Measurements from ENCODE around the gene ZNF786. TPM values are rescaled to one million over a fixed set of nuclear protein-coding genes. Genes with fewer than 3 reads are reported as not detected.

ZNF786 gene, protein sequence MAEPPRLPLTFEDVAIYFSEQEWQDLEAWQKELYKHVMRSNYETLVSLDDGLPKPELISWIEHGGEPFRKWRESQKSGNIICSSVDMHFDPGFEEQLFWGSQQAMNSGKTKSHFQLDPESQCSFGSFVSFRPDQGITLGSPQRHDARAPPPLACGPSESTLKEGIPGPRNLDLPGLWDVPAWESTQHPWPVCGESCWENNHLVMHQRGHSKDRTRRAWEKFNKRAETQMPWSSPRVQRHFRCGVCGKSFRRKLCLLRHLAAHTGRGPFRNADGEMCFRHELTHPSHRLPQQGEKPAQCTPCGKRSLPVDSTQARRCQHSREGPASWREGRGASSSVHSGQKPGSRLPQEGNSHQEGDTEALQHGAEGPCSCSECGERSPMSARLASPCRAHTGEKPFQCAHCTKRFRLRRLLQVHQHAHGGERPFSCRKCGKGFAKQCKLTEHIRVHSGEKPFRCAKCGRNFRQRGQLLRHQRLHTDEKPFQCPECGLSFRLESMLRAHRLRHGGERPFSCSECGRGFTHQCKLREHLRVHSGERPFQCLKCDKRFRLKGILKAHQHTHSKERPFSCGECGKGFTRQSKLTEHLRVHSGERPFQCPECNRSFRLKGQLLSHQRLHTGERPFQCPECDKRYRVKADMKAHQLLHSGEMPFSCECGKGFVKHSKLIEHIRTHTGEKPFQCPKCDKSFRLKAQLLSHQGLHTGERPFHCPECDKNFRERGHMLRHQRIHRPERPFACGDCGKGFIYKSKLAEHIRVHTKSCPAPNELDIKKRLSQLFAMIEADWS
- total RNA-seq = 3.0 TPM
- long read RNA-seq, transcript ZNF786-201 (3 exons, 3,144 nt) = minor isoform, 5 of 13 reads
- long read RNA-seq, transcript ZNF786-202 (4 exons, 2,874 nt) = major isoform, 7 of 13 reads
- long read RNA-seq, partial matches to known transcripts = 0 of 13 reads
- long read RNA-seq, other reads (novel, unspliced or antisense) = 1 of 13 reads

DNA sequence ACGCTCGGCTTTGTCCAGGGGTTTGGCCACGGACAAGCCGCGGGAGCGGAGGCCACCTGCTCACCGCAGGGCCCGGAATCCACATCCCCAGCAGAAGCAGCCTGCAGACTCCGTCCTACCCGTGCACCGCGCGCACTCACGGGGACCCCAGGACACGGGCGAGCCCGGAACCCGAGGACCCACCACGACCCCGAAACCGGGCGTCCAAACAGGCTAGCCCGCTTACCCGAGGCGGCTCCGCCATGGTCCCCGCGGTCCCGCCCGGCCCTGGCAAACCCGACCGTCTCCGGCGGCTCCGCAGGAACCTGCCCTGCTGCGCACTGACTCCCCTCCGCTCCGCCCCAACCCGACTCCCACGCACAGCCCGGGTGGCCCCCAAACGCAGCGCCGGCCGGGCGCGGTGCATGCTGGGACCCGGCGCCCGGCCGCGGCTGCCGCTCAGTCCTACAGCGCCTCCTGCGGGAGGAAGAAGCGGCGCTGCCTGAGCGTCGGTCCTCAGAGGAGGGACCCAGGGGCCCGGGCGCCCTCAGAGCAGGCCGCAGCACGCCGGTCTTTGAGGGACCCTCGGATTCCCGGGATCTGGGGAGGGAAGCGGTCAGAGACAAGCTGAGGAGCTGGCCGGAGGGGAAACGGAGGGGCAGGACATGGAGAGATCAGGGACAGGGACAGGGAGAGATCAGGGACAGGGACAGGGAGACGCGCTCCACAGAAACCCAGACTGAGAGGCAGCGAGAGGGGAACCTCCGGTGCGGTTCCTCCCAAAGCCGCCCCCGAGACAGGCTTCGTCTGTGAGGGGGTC is at the start of gene ZNF786:
ZNF786 (minus strand) TSS at position 322 of the 799 bp plus-strand sequence; CDS start at position 244, 78 bp downstream.
- intact Hi-C loops (cut with DNase I) = loop anchor here (1.0 to 5.0 kb wide), 6 partner anchors 25 to 393 kb away; partner anchors contain the start of genes CUL1, PDIA4, ZNF398 and ZNF425
- peak; percentile 95 for DNase-seq (ENCODE audit: low spot score)

DNA sequence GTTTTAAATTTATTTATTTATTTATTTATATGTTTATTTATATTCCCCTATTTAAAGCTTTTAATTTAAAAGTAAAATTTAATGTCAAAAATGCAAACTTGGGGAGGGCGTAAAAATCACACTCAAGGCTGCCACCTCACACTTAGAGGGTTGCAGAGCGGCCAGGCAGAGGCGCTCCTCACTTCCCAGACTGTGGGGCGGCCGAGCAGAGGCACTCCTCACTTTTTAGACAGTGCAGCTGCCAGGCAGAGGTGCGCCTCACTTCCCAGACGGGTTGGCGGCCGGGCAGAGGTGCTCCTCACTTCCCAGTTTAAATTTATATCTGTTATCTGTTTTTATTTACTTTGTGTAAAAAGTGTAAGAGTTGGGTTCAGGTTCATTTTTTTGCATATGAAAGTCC is 45.6 kb upstream of the ZNF786 start:
- intact Hi-C loops (cut with DNase I) = no loop called here

DNA sequence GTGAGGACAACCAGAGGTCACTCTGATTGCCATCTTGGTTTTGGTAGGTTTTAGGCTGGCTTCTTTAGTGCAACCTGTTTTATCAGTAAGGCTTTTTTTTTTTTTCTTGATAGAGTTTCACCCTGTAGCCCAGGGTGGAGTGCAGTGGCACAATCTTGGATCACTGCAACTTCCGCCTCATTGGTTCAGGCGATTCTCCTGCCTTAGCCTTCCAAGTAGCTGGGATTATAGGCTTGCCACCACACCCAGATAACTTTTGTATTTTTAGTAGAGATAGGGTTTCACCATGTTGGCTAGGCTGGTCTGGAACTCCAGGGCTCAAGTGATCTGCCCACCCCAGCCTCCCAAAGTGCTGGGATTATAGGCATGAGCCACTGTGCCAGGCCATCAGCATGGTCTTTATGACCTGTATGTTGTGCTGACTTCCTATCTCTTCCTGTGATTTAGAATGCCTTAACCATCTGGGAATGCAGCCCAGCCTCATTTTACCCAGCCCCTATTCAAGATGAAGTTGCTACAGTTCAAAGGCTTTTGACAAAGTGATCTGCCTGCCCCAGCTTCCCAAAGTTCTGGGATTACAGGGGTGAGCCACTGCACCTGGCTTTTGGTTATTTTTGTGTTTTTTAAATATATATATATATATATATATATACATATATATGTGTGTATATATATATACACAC is 42.7 kb upstream of the ZNF786 start:
- no peak for DNase-seq (ENCODE audit: low spot score)
- intact Hi-C loops (cut with DNase I) = no loop called here

More for the DNA sequence above, 45.6 kb upstream of the ZNF786 start:
- DNase-seq (ENCODE audit: low spot score) = no peak

DNA sequence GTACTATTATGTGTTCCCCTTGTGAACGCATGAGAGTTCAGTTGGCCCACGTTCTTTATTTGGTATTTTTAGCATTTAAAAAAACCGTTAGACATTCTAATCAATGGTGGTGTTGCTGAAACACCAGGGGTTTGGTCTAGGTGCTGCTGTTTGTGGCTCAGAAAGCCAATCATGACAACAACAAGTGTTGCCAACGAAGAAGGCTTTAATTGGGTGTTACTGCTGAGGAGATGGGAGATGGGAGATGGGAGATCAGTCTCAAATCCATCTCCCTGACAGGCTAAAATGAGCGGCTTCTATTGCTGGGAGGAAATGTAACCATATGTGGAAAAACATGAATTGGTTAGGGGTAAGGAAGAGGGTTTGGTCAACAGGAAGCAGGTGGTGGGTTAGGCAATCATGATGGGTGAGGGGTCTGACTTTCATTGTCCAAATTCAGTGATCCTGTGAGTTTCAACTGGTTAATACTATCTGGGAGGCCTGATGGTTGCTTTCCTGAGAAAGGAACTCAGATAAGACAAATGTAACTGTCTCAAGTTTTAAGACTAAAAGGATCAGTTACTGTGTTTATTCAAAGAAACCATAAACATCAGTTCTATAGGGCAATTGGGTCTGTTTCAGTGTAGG is 40.2 kb upstream of the ZNF786 start:
- DNase-seq (ENCODE audit: low spot score) = no peak
- intact Hi-C loops (cut with DNase I) = no loop called here

DNA sequence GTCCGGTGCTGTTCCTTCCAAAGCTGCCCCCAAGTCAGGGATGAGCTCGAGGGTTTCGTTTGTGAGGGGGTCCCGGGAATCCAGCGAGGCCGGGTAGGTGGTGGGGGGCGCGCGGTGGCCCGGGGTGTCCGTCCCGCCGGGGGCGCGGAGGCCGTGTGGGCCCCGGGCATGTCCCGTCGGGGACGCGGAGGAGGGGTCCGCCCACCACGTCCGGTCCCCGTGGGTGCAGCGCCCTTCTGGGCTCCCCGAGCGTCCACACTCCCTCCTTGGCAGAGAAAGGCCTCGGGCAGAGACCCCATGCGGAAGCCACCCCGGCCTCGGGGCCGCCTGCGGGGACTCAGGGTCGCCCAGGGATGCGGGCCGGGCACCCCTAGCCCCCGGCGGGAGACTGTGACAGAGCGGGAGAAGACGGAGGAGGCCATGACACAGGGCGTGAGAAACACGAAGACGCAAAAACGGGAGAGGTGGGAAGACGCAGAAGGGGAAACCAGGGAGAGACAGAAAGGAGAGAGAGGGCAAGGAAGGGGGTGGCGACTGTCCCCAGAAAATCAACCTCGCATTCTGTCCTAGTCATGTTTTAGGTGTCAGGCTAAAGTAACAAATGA is 36.2 kb upstream of the ZNF786 start:
- intact Hi-C loops (cut with DNase I) = loop anchor here (1.0 to 2.0 kb wide), 3 partner anchors 21 to 62 kb away; partner anchors contain the start of gene ZNF398
- DNase-seq (ENCODE audit: low spot score) = peak; percentile 79

DNA sequence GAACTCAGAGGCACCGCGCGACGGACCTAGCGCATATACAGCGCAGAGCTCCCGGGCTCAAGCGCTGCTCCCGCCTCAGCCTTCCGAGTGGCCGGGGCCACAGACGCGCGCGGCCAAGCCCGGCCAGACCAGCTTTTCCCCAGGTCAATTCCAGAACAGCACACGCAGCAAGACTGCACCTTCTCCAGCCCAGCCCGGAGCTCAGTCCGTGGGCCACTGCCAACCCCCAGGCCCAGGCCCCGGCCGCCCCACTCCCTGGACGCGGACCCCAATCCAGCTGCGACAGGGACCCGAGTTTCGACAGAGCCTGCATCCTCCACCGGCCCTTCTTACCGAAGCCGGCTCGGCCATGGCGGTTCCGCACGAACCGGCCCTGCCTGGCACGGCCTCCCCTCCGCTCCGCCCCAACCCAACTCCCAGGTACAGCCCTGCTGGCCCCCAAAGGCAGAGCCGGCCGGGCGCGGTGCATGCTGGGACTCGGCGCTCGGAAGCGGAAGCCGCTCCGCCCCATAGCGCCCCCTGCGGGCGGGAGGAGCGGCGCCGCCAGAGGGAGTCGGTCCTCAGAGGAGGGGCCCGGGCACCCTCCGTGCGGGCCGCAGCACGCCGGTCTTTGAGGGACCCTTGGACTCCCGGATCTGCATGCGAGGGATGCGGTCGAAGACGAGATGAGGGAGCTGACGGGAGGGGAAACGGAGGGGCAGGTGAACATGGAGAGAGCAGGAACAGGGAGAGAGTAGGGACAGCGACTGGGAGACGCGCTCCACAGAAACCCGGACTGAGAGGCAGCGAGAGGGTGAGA is 35.5 kb upstream of the ZNF786 start, which contains the start of gene ZNF425:
ZNF425 (minus strand) TSS at position 462 of the 799 bp plus-strand sequence; CDS start at position 351, 111 bp downstream.
- peak; percentile 95 for DNase-seq (ENCODE audit: low spot score)
- intact Hi-C loops (cut with DNase I) = loop anchor here (1.0 to 2.0 kb wide), 3 partner anchors 21 to 61 kb away; partner anchors contain the start of gene ZNF398

DNA sequence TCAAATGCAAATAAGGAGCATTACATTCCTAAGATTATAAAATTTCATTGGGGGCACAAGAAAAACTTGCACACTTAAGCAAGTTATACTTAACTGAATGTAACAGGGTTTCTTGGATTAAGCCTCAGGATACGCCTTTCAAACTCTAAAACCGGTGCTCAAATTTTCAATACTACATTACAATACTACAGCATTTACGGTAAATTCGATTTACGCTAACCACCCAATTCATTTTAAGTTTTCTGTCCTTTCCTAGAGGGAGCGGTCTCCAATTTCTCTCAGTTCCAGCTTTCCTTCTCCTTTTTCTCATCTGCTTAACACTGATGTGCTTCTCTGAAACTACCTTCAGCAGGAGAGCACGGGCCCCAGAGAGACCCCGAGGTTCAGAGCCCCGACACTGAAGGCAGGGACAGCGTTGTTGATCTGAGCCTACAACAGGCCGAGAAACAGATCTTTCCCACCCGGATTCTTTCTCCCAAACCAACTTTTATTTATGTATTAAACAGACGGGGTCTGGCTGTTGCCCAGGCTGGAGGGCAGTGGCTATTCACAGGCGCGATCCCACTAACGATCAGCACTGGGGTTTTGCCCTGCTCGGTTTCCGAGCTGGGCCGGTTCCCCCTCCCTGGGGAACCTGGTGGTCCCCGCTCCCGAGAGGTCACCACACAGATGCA is 34.8 kb upstream of the ZNF786 start:
- intact Hi-C loops (cut with DNase I) = no loop called here
- no peak for DNase-seq (ENCODE audit: low spot score)

DNA sequence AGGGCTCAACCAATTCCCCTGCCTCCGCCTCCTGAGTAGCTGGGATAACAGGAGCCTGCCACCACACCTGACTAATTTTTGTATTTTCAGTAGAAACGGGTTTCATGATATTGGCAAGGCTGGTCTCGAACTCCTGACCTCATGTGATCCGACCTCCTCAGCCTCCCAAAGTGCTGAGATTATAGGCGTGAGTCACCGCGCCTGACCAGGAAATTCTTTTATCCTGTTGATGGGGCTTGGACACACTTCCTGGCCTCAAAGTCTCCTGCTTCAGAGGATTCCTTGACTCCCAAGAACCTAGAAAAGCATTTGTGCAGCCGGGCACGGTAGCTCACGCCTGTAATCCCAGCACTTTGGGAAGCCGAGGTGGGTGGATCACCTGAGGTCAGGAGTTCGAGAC is 19.5 kb upstream of the ZNF786 start:
- DNase-seq (ENCODE audit: low spot score) = no peak
- intact Hi-C loops (cut with DNase I) = no loop called here

DNA sequence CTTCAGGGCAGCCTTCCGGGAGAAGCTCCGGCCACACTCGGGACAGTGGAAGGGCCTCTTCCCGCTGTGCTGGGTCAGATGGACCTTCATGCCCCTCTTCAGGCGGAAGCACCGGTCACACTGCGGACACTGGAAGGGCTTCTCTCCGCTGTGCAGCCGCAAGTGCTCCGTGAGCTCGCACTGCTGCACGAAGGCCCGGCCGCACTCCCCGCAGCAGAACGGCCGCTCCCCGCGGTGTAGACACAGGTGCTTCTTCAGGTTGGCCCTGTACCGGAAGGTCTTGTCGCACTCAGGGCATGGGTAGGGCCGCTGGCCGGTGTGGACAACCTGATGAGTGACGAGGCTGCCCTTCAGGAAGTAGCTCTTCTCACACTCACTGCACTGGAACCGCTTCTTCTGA is 14.2 kb upstream of the ZNF786 start:
- intact Hi-C loops (cut with DNase I) = no loop called here
- no peak for DNase-seq (ENCODE audit: low spot score)

DNA sequence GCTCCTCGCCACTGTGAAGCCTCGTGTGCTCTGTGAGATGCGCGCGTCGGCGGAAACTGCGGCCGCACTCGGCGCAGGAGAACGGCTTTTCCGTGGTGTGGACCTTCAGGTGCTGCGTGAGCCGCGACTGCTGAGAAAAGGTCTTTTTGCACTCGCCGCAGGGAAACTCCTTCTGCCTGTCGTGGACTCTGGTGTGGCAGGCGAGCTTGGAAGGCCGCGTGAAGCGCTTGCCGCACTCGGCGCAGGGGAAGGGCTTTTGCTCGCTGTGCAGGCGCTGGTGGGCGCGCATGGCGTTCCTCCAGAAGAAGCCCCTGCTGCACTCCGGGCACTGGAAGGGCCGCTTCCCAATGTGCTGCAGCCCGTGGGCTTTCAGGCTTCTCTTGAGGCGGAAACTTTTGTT is 13.7 kb upstream of the ZNF786 start:
- intact Hi-C loops (cut with DNase I) = no loop called here

DNA sequence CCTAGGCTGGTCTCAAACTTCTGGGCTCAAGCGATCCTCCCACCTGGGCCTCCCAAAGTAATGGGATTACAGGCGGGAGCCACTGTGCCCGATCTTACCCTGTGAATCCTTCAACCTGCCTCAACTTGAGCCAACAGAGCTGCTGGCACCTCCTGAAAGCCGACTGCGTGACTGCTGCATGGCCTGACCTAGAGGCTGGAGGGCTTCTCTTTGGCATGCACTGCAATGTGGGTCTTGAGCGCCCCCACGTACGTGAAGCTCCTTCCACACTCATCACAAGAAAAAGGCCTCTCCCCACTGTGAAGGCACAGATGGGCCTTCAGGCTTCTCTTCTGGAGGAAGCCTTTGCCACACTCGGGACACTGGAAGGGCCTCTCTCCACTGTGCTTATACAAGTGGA is 12.9 kb upstream of the ZNF786 start:
- intact Hi-C loops (cut with DNase I) = no loop called here
- DNase-seq (ENCODE audit: low spot score) = no peak

More for the DNA sequence above, 13.7 kb upstream of the ZNF786 start:
- DNase-seq (ENCODE audit: low spot score) = peak; percentile 62

DNA sequence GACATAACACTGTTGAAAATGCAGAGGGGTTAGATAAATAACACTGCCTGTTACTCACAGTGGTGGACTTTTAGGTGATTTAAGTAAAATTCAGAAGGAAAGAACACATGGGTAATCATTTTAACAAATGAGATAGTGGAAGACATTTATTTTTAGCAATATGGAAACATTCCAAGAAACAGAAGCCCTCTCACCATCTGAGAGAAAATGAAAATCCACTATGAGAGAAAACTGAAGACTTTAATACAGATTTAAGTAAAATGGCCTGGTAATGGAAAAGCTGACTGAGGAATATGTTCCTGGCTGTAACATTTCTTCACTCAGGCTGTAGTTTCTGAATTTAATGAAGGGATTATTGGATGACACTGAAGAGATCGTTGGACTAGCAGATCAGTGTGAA is 12.1 kb upstream of the ZNF786 start:
- intact Hi-C loops (cut with DNase I) = no loop called here
- DNase-seq (ENCODE audit: low spot score) = peak; percentile 9

DNA sequence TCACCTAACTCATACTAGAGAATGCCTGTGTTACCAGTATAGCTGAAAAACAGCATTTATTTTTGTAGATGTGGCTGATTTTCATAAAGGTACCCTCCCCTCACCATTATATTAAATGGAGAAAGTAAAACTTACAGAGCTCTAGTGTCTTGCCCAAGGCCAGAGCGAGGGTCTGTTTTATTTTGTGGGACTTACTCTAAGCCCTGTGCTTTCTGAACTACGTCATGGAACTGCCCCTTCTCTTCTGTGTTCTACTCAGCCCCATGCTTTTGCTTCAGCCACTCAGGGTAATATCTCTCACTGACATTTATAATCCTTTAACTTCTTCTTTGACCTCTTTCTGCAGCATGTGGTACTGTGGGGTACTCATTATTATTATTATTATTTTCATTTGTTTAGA is 10.3 kb upstream of the ZNF786 start:
- no peak for DNase-seq (ENCODE audit: low spot score)
- intact Hi-C loops (cut with DNase I) = no loop called here

DNA sequence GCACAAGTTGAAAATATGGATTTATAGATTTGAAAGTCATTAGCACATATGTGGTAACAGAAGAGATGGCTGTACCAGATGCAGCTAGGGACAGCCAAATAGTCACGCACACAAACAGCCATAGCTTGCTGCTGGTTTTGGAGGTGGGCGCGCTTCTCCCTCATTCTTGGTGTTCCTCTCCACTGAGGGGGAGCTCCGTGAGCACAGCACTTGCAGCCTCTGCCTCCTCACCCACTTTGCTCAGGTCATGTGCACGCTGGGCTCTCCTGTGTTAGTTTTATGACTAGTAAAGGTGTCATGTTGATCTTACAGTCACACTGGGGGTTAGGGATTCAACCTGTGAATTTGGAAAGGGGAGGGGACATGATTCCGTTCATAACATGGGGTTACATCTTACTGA is 8.5 kb upstream of the ZNF786 start:
- peak; percentile 69 for DNase-seq (ENCODE audit: low spot score)
- intact Hi-C loops (cut with DNase I) = no loop called here

DNA sequence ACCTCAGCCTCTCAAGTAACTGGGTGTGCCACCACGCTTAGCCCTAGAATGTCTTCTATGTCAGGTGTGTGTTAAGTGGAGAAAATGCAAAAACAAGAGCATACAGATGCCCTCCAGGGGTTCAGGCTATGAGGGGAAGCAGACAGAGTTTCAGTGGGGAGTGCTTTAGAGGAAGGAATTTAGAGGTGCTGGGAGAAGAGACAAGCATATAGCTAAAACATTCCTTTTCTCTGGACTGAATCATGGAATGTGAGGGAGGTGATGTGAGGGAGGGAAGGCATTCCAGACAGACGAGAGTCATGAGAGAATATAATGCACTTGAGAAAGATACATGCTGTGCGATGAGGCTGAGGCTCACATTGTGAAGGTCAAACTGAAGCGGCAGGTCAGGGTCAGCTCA is 6.6 kb upstream of the ZNF786 start:
- intact Hi-C loops (cut with DNase I) = no loop called here
- peak; percentile 12 for DNase-seq (ENCODE audit: low spot score)

DNA sequence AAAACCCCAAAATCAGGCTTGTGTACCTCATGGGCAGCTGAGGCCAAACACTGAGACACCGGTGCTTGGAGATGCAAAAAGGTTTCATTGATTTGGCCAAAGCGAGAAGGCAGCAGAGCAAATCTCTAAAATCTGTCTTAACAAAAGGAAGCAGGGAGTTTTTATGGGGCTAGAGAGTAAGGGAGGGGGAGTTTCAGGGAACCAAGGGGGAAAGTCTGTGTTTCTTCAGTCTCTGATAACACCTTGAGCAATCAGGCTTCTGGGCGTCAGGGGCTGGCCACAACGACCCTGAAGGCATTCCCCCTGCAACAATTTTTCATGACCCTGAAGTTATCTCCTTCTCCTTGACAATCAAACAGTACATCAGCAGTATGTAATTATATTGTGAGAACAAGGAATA is 2.7 kb upstream of the ZNF786 start:
- intact Hi-C loops (cut with DNase I) = loop anchor here (5.0 kb wide), 2 partner anchors 54 to 396 kb away; partner anchors contain the start of genes CUL1 and ZNF398
- DNase-seq (ENCODE audit: low spot score) = no peak

Data from cardiac septum (tissue), 1 donor.